GM19328 (cell line): ENCODE results near the gene MAP2K4.

Experiments
- ATAC-seq: cut with Tn5 transposase; IDR thresholded peaks from one replicate; pipeline ENCODE4 v1.9.1; 2021; ENCODE audit warnings: mild to moderate bottlenecking, moderate library complexity; ENCODE audit not compliant: unreplicated experiment

Gene MAP2K4

DNA sequence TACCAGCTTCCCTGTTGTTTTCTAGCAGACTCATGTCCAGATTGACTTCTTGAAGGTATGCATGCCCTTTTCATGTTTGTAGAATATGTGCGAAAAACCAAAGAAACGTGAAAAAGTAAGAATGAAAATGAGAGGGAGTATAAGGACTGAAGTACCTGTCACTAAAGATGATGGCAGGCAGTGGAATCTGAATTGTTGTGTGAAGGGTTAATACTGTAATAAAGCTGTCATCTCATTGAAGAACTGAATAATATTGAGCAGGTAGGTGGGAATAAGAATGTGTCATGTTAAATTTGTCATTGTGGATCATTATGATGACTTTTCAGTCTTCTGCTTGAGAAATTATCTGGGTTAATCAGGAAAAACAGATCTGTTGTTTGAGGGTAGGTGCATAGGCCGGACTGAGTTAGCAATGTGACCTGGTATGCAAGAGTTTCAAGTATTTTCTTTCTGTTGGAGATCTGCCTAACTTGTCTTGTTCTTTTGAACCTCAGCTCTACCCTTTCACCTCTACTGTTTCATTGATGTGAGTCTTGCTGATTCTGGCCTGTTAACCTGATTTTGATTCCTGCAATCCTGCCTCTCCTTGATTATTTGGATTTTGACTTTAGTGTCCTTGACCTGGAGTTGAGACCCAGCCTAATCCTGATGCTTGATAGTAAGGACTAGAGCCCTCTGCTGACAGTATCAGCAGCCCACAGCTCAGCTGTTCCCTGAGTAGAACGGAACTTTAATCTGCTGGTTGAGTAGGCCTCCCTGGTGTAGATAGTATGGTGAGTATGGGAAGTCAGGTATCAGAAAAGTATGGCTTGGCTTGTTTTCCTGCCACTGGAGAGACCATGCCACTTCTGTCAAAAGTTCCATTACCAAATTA lies 64.6 kb downstream of the MAP2K4 start:
- no peak for ATAC-seq

DNA sequence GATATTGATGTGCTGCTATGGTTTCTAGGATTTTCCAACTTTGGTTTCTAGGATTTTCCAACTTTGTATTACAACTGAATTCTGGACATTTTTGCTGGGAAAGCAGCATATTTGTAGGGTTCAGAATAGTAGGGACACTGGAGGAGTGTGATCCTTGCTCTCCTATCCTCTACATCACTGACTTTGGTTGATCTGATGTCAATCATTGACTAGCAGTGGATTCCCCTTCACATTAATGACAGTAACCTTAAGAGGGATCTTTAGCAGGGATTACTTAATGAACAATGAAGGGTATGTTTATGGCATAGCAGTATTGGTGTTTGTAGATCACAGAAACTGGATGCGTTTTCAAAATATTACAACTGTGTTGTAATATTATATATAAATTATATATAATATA lies 67.4 kb downstream of the MAP2K4 start:
- no peak for ATAC-seq

GRCh38 chr17:12089809-12090384 lies 69.2 kb downstream of the MAP2K4 start:
- no peak for ATAC-seq

DNA sequence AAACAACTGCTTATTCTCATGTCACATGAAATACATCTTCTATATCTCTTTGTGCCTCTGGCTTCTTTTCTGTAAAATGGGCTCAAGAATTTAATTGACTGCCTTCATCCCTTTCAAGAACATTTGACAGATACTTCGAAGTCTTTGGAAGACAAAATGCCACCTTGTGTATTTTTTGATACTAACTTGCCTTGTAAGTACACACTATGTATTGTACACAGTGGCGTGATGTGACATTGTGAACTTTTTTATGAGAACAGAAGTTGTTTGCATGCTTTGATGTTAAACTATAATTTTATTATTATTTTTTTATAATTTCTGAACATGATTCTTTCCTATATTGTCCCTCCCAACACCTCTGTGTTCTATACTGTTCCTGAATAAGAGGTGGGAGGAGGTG lies 73.7 kb downstream of the MAP2K4 start:
- no peak for ATAC-seq

DNA sequence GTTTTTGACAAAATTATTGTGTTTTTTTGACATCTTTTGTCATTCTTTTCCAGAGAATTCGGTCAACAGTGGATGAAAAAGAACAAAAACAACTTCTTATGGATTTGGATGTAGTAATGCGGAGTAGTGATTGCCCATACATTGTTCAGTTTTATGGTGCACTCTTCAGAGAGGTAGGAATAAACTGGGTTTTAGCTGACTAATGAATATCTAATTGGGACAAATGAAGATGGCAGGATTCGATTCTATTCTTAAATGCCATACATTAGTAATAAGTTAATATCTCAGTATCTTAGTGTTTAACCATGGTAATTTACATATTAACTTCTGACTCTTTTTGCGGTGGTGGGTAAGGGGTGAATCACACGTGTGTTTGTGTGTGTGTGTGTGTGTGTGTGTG lies 74.8 kb downstream of the MAP2K4 start:
- ATAC-seq: no peak

GRCh38 chr17:12097326-12097725 lies 76.6 kb downstream of the MAP2K4 start:
- ATAC-seq: no peak

DNA sequence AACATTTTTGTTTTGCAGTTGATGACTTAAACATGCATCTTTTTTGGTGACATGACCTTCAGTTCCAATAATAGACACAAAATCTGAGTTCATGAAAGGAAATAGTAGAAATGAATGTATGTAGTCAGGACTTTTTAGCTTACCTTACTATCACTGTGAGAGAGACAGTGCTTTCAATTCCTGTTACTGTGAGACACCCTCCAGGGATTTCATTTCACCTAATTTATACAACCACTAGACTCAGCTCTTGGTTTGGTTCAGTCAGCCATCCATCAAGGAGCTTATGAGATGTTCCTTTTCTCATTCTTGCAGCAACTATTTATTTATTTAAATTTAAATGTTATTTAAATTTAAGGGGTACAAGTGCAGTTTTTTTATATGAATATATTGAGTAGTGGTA lies 77.9 kb downstream of the MAP2K4 start:
- peak; percentile 76 for ATAC-seq

GRCh38 chr17:12099412-12099811 lies 78.7 kb downstream of the MAP2K4 start:
- ATAC-seq: no peak

DNA sequence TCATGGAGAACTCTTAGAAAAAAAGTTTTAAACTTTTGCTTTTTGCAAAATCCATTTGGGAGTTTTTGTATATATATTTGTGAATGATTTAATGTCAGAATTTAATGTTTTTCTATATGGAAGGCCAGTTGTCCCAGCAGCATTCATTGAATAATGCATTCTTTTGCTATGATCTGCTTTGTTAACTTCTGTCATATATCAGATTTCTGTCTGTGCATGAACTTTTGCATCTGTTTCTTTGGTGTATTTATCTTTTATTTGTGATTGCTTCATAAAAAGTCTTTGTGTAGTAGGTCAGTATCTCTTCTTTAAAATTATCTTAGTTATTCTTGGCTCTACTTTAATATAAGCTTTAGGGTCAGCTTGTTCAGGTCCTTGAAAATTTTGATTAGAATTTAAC lies 84.2 kb downstream of the MAP2K4 start:
- no peak for ATAC-seq

- no peak for ATAC-seq
These were observed 87.2 kb downstream of the MAP2K4 start for GRCh38 chr17:12107905-12108304.

- ATAC-seq: no peak
These were observed 90.2 kb downstream of the MAP2K4 start for GRCh38 chr17:12110906-12111305.

GRCh38 chr17:12113156-12113555 lies 92.5 kb downstream of the MAP2K4 start:
- ATAC-seq: no peak

GRCh38 chr17:12114686-12115418 lies 94.2 kb downstream of the MAP2K4 start:
- no peak for ATAC-seq

- no peak for ATAC-seq
These were observed 95.5 kb downstream of the MAP2K4 start for GRCh38 chr17:12116143-12116542.

- no peak for ATAC-seq
These were observed 97.9 kb downstream of the MAP2K4 start for GRCh38 chr17:12118617-12119016.

DNA sequence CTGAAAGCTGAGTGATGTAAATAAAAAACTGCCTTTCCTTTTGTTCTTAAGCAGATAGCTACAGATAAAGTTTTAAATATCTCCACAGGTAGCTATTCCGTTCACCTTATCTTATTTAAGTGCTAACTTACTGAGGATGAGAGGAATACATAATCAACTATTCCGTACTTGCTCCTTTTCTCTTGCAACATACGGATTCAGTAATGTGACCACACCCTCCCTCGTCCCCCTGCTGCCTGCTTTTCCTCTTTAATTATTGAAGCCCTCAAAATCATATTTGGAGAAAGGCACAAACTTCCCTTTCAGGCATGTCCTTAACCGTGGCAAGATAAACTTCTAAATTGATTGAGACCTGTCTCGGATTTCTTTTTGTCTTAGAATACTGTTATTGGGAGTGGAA lies 101.4 kb downstream of the MAP2K4 start:
- ATAC-seq: no peak

DNA sequence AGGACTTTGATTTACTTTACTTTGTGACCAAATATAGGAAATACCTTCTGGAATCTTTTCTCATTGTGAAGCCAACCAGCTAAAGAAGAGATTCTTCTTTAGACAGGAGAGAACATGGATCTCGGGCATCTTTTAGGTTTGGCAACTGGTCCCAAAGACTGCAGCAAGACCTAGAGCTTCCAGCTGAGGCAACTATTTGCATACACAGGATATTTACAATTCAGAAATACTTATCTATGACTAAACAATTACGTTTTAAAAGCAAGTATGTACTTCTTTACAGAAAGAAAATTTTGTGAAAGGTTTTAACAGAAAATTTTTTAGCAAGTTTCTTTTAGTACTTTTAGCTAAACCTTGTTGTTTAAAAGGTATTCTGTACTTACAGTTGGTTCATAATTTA lies 106.5 kb downstream of the MAP2K4 start:
- no peak for ATAC-seq

- no peak for ATAC-seq
These were observed 107.0 kb downstream of the MAP2K4 start for GRCh38 chr17:12127667-12128066.

DNA sequence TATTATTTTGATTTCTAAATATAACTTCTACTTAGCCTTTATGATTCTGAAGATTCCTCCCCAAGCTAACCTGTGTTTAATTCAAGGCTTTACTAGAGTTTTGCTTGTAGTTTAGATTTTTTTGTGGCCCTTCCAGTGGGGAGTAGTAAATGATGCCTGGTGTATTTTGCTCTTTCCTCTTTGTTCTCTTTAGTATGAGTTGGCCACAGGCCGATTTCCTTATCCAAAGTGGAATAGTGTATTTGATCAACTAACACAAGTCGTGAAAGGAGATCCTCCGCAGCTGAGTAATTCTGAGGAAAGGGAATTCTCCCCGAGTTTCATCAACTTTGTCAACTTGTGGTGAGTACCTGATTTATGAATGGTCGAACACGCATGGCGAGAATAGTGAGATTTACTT lies 108.3 kb downstream of the MAP2K4 start:
- ATAC-seq: no peak

GRCh38 chr17:12133183-12133582 lies 112.5 kb downstream of the MAP2K4 start:
- ATAC-seq: no peak

DNA sequence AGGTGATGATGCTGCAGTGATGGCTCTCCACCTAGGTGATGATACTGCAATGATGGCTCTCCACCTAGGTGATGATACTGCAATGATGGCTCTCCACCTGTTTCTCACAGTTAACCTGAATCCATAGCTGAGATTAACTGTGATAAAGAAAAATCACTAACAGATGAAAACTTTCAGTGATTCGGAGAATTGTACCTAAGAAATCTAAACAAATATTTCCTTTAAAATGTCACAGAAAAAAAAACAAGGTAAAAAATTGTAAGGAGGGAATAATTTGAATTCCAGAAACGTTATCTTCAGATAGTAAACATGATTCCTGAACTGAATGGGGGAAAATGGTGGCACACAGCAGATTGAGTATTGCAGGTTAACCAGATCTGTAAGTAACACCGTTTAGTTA lies 113.4 kb downstream of the MAP2K4 start:
- ATAC-seq: no peak

- no peak for ATAC-seq
These were observed 113.9 kb downstream of the MAP2K4 start for GRCh38 chr17:12134587-12134986.
